Stimulated activated CD8-positive, alpha-beta memory T cell treated with anti-CD3 and anti-CD28 coated beads, Interleukin-7, amount 100 ng/mL, for 48 hours (primary cell): ENCODE measurements around the gene DGCR2.
"Not testable (repeated sequence)": the region's sequence is repeated elsewhere in the genome, so short reads cannot be mapped to it uniquely, and the experiment has no call there.

Experiments used
- DNase-seq, 2 donors: peaks; one replicate each; pipeline ENCODE4 v3.0.0-alpha.2; 2020; ENCODE audit warnings: low read depth in 1 of 2; ENCODE audit errors: extremely low read depth in 1 of 2

Gene DGCR2

DNA sequence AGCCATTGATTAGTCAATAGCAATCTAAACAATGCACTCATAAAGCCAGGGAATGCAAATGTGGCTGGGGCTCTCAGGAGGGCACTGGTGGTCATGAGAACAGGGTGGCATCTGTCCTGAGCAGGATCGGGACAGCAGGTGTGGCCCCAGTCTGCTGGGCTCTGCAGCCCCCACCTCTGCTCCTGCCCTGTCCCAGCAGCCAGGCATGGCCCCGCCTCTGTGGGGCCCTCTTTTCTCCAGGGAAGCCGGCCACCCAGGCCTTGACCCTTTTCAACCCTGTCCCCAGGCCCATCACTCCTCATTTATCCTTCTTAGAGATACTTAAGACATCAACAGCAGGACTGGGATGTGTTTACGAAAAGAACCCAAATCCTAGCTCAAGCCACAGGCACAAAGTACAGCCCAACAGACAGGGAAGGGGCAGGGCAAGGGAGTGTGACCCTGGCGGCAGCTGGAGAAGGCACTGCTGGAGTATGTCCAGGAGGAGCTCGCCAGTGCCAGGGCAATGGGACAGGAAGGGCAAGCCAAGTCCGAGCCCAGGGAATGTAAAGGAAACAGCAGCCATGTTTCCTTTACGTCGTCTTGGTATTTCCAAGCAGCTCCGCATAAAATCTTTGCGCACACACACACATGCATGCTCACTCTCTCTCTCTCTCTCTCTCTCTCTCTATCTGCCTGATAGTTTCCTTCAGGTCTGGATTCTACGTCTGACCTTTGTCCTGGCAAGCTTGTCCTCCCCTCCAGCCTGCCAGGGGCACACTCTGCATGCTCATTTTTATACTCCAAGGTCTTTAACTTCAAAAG lies 59.9 kb downstream of the DGCR2 start:
- no peak for DNase-seq

DNA sequence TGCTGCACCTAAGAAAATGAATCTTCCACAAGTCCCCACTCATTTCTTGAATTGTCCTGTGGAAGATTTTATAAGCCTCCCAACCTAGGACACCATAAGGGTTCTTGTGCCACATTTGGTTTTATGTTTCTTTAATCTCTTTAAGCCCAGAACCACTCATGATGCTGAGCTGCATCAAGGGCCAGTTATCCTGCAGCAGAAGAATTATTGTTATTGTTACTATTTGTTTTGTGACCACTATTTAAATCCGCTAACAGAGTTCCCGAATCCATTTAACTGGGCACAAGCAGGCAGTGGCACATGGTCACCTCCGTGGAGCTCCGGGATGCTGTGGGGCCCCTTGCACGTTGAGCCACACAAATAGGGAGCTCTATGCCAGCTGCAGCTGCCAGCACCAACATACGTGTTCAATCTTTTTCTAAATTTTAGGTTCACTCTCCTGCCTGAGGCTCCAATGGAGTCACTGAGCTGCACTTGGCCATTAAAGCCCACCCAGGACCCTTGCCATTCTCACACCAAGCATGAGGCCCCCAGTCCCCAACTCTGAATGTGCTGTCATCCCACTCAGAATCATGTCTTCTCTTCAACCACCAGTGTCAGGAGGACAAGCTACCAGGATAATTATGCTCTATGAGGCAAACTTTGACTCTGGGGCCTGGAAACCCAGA lies 60.6 kb downstream of the DGCR2 start:
- DNase-seq, result no peak

DNA sequence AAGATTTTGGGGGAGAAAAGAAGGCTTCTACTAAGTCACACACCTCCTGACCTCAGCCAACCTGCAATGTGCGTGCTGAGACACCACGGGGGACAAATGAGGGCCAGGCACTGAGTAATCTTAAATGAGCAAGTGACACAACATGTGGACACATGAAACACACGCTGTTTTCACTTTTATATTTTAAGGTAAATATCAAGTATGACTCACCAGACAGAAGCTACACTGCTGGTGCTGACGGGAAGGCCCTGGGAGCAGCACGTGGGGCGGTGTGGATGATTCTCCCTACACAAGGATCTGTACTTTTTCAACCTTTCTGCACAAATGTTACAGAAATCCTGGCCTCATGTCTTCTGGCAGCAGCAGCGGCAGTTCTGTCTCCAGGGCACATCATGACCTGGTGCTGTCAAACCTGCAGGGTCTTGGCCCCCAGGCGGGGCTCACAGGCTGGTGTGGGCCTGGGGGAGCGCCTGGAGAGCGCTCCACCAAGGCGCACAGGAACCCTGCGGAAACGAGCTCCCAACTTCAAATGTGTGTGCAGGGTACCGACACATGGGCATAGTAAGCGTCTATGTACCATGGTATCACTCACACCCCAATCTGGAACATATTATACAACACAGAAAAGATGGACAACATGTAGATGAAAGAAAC lies 61.7 kb downstream of the DGCR2 start:
- DNase-seq, result no peak

GRCh38 chr22:19059481-19060278 lies 62.5 kb downstream of the DGCR2 start:
- no peak for DNase-seq

DNA sequence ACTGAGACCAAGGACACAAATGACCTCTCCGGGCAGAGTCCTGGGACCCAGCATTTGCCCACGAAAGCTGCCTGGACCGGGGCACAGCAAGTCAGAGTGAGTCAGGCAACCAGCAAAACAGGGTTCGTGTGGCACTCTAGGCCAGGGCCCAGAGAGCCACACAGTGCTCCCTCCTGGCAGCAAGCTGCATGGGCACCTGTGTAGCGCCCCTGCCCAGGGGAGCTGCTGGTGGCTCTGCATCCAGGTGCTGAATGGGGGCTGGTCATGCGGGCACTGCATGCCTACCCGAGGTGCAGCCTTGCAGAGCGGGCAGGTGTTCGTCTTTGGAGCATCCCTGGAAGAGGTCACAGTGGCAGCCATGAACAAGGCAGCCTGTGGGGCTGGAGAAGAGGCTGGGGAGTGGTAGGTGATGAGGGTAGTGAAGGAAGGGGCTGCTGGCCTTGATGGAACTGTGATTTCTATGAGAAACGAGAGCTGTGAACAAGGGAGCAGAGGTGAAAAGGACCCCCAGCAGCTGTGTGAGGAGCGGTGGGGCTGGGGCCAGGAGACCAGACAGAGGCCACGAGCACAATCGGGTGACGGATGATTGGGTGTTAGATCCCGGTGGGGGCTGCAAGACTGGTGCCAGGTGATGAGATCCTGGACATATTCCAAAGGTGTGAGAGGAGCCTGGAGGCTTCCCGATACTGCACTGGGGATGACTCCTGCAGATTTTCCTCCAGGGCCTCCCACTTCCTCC lies 63.3 kb downstream of the DGCR2 start:
- no peak for DNase-seq

DNA sequence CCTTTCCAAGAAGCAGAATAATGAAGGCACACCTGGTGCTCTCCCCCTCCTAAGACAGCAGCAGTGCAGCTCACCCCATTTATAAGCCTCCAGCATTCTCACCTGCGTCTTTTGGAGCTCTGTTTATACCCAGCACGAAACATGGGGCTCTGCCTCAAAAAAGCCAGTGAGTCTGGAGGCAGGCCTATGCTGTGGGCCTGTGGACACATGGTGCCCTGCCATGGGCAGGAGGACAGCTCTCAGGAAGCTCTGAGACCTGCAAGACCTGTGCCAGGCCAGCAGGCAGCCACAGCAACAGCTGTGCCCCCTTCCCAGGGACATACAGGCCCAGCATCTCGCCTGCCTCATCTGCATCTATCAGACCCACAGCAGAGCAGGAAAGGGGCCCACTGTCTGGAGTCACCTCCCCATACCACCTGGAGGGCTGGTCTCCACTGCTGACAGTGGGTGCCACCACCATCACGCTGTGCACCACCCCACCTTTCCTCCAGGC lies 64.2 kb downstream of the DGCR2 start:
- DNase-seq, result no peak

DNA sequence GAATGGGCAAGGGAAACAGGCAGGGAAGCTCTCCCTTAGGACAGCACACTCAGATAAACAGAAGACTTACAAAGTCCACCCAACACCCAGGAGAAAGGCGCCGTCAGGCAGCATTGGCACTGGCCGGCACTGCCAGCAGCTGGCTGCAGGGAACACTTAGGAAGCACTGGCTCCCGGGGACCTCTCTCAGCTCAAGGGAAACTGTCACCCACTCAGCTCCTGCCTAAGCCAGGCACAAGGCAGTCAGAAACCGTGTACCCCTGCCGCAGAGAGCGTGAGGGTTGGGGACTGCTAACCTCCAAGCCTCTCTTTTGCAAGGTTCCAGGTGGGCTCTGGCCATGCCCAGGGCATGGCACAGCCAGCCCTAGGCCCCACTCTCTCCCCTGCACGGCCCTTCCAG lies 64.7 kb downstream of the DGCR2 start:
- DNase-seq, result no peak

DNA sequence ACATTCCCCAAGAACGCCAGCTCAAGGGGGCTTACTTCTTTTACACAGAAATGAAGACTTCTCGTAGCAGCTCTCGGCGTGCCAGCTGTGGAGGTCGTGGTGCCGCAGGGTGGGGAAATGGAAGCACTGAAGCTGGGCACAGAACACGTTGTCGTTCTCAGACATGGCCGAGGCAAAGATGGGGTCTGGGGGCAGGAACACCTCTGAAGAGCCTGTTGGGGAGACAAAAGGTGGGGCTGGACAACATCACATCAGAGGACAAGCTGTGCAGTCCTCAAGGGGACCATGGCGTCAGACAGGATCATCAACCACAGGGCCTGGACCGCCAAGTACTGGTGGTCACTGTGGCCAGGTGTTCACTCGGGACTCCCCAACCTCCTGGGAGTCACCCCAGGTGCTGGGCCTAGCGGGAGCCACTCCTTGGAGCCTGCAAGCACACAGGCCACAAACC lies 65.2 kb downstream of the DGCR2 start:
- DNase-seq, result no peak

- DNase-seq, result no peak
Measured at GRCh38 chr22:19055801-19056200, 66.4 kb downstream of the DGCR2 start.

GRCh38 chr22:19052941-19053541 lies 69.2 kb downstream of the DGCR2 start:
- no peak for DNase-seq

GRCh38 chr22:19051381-19052072 lies 70.7 kb downstream of the DGCR2 start:
- no peak for DNase-seq

DNA sequence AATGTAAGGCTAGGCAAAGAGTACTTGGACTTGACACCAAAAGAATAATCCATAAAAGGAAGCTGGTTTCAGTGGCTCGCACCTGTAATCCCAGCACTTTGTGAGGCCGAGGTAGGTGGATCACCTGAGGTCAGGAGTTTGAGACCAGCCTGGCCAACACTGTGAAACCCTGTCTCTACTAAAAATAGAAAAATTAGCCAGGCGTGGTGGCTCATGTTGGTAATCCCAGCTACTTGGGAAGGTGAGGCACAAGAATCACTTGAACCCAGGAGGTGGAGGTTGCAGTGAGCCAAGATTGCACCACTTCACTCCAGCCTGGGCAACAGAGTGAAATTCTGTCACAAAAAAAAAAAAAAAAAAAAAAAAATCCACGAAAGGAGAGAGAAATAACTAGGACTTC lies 71.4 kb downstream of the DGCR2 start:
- not testable (repeated sequence) for DNase-seq

DNA sequence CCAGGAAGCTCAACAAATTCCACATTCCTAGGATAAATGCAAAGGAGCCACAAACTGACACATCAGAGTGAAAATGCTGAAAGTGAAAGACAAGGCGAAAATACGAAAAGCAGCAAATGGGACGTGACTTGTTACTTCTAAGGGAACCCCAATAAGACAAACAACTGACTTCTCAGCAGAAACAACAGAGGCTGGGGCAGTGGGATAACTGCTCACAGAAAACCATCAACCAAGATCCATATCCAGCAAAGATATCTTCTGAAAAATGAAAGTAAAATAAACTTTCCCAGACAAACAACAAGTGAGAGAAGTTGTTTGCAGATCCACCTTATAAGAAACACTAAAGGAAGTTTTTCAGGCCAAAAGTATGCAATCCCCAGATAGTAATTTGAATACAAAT lies 72.1 kb downstream of the DGCR2 start:
- DNase-seq, result no peak

DNA sequence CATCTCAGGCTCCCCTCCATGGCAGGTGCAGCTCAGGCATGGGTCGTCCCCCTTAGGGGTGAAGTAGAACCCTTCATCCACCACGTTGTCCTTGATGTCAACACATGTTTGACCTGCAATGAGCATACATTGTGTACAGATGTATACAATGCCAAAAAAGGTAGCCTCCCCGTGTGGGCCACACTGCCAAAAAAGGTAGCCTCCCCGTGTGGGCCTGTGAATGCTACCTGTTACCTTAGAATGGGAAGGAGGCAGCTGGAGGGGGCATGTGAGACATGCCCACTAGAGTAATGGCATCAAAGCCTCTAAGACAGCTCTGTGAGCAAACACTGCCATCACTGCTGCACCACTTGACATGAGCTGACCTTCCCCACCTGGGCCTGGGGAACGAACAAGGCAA lies 73.7 kb downstream of the DGCR2 start:
- no peak for DNase-seq

GRCh38 chr22:19047993-19048392 lies 74.2 kb downstream of the DGCR2 start:
- no peak for DNase-seq

DNA sequence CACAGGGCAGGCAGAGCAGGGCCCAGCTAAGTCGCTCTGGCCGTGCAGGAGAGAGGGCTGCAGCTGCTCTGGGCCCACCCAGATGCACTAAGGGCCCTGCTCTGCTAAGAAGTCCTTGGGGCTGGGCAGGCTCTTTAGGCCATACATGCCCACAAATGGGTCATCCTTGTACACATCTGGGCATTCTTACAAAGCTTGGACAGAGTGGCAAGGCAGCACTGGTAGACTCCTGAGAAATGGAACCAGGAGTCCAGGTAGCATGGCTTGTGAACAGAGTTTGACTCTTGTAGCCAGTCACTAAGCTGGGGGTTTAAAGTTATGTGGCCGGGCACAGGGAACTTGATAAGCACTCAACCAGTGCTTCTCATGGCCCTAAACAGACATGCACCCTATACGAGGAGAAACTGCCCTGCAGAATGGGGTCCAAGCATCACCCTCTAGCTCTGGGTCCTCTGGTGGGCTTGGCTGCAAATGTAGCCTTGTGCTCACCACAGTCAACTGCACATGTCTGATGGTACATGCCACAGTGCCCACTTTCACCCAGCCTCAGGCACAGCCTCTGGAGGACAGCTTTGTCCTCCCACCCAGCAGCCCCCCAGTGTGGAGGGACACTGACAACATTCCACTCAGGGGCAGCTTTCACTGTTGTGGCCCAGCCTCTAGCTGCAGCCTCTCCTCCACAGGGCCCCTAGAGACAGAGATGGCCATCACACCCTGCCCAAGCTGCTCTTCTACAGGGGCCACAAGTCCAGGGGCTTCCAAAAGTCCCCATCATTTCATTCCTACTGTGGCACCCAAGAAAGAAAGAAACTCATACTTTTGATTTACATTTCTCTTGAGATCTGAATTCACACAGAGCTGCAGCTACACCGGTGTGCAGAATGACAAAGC lies 75.2 kb downstream of the DGCR2 start:
- DNase-seq, result no peak

GRCh38 chr22:19046287-19046686 lies 75.9 kb downstream of the DGCR2 start:
- no peak for DNase-seq

GRCh38 chr22:19045094-19045493 lies 77.1 kb downstream of the DGCR2 start:
- no peak for DNase-seq
